ENCODE data around the gene VPS33A.
A peak's percentile ranks its signal among the peaks of the same experiment; 100 is the strongest.
"Not testable (repeated sequence)": the region's sequence is repeated elsewhere in the genome, so short reads cannot be mapped to it uniquely, and the experiment has no call there.

VPS33A gene
- total RNA-seq = 7.2 to 19.7 reads per million in 2 donors

- DNase-seq = peak; percentile 84 to 99 (median 89)
These were observed at the start of gene VPS33A for GRCh38 chr12:122266230-122266901. Gene VPS33A, minus strand, starts transcription at chr12:122266494. Its CDS starts 86 bp downstream, at chr12:122266408.

DNA sequence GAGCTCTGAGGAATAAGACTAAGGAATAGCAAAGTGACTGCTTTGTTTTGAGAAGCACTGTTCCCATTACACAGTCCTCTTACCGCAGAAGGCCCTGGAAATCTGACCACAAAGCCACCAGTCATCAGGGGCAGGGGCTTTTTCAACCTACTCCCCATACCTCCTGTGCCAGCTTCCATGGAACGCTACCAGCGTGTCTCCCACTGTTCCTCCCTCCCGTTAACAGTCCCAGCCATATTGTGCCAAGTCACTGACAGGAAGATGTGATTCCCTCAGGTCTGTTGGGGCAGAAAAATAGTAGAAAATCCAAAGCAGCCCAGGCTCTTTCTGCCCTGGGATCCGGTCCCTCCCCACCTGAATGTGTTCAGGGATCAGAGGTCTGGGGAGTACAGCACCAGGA lies 46.6 kb upstream of the VPS33A start:
- DNase-seq = no peak

DNA sequence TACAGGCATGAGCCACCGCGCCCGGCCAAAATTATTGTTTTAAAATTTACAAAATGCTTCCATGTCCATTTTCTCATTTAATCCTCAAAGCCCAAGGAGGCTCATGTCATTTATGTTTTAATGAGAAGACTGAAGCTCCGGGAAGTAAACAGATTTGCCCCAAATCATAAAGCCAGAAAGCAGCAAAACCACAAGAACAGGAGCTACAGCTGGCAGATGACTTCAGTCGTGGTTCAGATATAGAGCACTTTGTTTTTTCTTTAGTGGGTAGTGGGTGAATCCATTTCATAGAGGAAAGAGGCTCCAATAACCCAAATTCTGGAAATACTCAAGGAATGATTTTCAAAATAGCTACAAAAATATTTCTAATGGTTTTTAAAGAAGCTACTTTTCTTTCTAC lies 45.4 kb upstream of the VPS33A start:
- no peak for DNase-seq

- no peak for DNase-seq
These were observed 44.5 kb upstream of the VPS33A start for GRCh38 chr12:122310626-122311333.

- no peak for DNase-seq
These were observed 43.3 kb upstream of the VPS33A start for GRCh38 chr12:122309564-122310121.

GRCh38 chr12:122308811-122309210 lies 42.5 kb upstream of the VPS33A start:
- DNase-seq = no peak

GRCh38 chr12:122306407-122306806 lies 40.1 kb upstream of the VPS33A start:
- DNase-seq = no peak

DNA sequence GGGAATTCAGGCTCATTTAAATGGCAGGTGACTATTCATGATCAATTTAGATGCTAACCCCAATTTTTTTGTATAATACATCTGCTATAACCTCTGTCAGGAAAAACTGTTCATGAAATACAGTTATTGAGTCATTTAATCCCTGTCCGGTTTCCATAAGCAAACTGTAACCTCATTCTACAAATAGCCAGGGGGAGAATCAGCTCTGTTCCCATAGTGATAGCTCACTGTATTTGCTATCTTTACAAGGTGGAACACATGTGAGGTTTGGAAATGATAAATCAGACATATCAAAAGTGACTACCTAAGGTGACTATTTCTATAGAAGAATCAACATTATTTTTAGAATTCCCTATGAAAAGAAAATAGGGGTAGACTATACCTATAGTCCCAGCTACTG lies 38.6 kb upstream of the VPS33A start:
- no peak for DNase-seq

- DNase-seq = no peak
These were observed 36.8 kb upstream of the VPS33A start for GRCh38 chr12:122303068-122303467.

DNA sequence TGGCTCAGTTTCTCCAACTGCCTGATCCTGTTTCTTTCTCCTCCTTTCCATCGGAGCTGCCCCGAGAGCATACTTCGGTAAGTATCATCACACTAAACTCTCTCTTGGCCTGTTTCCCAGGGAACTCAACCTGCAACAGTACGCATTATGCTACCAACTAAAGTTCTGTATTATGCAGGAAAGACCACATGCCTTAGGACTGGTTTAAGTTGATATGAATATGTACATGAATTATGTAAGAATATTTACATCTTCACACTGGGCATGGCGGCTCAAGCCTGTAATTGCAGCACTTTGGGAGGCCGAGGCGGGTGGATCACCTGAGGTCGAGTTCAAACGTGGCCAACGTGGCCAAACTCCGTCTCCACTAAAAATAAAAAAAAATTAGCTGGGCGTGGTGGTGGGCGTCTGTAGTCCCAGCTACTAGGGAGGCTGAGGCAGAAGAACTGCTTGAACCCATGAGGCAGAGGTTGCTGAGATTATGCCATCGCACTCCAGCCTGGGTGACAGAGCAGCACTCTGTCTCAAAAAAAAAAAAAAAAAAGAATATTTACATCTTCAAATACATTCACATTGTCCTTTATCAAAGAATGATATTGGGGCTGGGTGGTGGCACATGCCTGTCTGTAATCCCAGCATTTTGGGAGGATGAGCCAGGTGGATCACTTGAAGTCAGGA lies 31.9 kb upstream of the VPS33A start:
- no peak for DNase-seq

- no peak for DNase-seq
These were observed 31.2 kb upstream of the VPS33A start for GRCh38 chr12:122297494-122297893.

DNA sequence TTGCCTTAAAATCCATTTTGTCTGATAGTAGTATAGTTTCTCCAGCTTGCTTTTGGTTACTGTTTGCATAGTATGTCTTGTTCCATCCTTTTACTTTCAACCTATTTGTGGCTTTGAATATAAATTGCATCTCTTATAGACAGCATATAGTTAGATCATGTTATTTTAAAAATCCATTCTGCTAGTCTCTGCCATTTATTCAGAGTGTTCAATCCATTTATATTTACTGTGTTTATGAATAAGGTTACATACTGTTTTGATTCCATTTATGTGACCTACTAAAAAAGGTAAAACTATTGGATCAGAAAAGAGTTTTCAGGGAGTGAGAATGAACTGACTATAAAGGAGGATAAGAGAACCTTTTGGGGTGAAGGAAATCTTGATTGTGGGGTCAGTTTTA lies 29.6 kb upstream of the VPS33A start:
- DNase-seq = no peak

- DNase-seq = peak in 1 of 5 experiments; percentile 72
These were observed 26.8 kb upstream of the VPS33A start for GRCh38 chr12:122293081-122293480.

GRCh38 chr12:122291431-122291830 lies 25.1 kb upstream of the VPS33A start:
- DNase-seq = no peak

GRCh38 chr12:122283680-122284079 lies 17.4 kb upstream of the VPS33A start:
- no peak for DNase-seq

GRCh38 chr12:122282061-122282460 lies 15.8 kb upstream of the VPS33A start:
- no peak for DNase-seq

DNA sequence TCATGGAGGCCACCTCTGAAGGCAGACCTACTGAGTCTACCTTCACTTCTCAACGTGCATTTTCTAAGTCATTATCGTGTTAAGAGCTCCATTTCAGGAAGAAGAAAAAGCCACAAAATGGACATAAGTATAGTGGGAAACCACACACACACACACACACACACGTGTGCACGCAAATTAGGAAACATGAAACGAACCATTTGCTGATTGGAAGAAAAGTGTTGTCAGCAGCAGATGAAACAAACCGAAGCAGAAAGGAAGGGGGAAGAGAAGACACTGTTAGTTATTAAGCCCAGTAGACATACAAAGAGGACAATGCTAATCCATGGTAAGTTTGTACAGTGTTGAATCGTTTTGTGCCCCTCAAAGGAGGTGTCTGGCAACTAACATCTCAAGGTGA lies 9.9 kb upstream of the VPS33A start:
- no peak for DNase-seq

DNA sequence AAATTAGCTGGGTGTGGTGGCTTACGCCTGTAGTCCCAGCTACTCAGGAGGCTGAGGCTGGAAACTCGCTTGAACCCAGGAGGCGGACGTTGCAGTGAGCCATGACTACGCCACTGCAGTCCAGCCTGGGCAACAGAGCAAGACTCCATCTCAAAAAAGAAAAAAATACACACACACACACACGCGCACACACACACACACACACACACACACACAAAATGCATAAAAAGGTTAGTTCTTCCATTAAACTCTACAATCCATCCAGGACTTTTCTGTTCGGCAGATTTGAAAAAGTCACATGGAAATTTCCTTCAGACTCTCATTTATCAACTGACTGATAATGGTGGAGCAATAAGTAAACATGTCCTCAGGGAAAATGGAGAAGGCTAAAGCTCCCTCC lies 9.2 kb upstream of the VPS33A start:
- no peak for DNase-seq

GRCh38 chr12:122265886-122266229 lies 436 bp downstream of the VPS33A start:
- DNase-seq = peak in 1 of 5 experiments; percentile 71

DNA sequence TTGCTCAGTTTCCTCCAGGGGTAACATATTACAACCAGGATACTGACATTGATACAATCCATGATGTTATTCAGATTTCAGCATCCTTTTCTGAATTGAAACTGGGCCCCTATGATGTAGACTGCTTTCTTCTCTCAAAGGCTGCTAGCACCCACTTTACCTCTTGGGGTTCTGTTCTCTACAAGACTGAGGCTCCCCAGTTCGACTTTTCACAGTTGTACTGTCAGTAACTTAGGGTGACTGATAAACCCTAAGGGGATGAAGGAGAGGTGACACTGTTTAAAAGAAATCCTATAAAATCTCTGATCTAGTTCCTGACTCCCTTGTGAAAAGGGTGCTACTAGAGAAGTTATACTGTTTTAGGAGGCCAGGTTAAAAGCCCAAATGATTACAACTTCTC lies 818 bp downstream of the VPS33A start:
- peak in 2 of 5 experiments; percentile 13 to 56 for DNase-seq

- DNase-seq = not testable (repeated sequence)
These were observed 5.6 kb downstream of the VPS33A start for GRCh38 chr12:122260735-122261134.

DNA sequence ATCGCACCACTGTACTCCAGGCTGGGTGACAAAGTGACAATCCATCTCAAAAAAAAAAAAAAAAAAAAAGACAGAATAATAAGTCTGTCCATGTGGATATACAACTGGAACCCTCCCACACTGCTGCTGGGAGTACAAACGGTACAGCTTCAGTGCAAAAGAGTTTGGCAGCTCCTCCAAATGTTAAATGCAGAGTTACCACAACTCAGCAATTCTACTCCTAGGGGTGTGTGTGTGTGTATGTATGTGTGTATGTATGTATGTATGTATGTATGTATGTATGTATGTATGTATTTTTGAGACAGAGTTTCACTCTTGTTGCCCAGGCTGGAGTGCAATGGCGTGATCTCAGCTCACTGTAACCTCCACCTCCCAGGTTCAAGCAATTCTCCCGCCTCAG lies 7.4 kb downstream of the VPS33A start:
- DNase-seq = not testable (repeated sequence)

- DNase-seq = not testable (repeated sequence)
These were observed 7.8 kb downstream of the VPS33A start for GRCh38 chr12:122258462-122258861.

DNA sequence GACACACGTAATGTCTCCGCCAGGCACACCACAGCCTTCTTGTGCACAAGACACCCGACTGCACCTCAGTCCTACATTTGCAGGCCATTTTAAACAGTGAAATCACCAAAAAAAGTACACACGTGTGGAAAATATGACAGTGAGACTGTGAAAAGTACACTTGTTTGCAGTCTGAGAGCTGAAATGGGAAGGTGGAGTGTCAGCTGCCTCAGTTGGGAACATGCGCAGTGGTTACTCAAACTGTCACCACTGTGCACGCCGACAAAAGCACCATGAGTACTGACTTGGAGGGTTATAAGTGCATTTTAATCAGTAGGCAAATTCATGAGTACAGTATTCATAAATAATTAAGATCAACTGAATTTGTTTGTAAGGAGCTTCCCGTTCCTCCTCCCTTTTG lies 15.8 kb downstream of the VPS33A start:
- no peak for DNase-seq

Measured in T-helper 2 cell (primary cell).